ENCODE measurements around the gene ZBTB20. TPM values are rescaled to one million over a fixed set of nuclear protein-coding genes. Genes with fewer than 3 reads are reported as not detected.
A peak's percentile ranks its signal among the peaks of the same experiment; 100 is the strongest.

Gene ZBTB20
- total and polyA plus RNA-seq, 3 experiments from 2014 or later = 6.3 to 25.6 (median 6.5) TPM

DNA sequence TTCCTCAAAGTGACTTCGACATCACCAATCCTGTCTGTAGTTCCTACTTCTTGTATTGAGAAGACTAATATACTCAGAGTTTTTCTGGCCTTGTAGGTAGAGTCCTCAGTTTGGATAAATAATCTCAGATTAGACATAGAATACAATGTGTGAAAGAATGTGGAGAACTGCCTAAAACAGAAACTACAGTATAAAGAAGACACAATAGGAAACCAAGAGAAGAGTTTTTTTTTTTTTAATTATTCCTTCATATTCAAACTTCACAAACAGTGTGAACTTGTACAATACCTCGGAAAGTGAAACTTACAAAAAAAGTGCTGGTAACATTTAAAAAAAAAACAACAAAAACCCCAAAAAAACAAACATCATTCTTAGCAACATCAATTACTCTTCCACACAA lies 832.8 kb downstream of the ZBTB20 start:
- no peaks in the 10 kb centered on the region for H3K9me3 Mint-ChIP-seq
- CTCF ChIA-PET = interaction anchor here (1.4 to 2.3 kb wide), 3 partner anchors 15 to 23 kb away, joined by 3 to 9 read pairs (median 7); no protein-coding TSS in a partner anchor
- no peaks in the 10 kb centered on the region for H3K36me3 ChIP-seq (ENCODE audit: insufficient read depth, low read length)
- no peaks in the 10 kb centered on the region for H3K27me3 ChIP-seq (ENCODE audit: insufficient read depth, low read length, poor library complexity, severe bottlenecking)
- H3K4me1 ChIP-seq (ENCODE audit: insufficient read depth, low read length) = peaks cover 51% of the 10 kb centered on the region
- peaks cover 4 to 51% (median 13%) of the 10 kb centered on the region in 3 donors for H3K36me3 Mint-ChIP-seq
- peaks cover 80 to 96% (median 93%) of the 10 kb centered on the region in 3 donors for H3K4me1 Mint-ChIP-seq
- no peaks in the 10 kb centered on the region for H3K9me3 ChIP-seq (ENCODE audit: low read length)
- H3K27me3 Mint-ChIP-seq = peaks cover 0 to 2% of the 10 kb centered on the region in 2 donors
- no peak for DNase-seq
- peak overlapping the region; percentile 33 to 96 (median 86) for H3K27ac Mint-ChIP-seq
- peak overlapping the region; percentile 4 to 59 (median 44) for H3K4me3 Mint-ChIP-seq
- H3K4me3 ChIP-seq (ENCODE audit: low read length) = no peak overlapping the region
- H3K27ac ChIP-seq (ENCODE audit: low read depth, low read length) = no peak overlapping the region
- POLR2A ChIA-PET = interaction anchor here (1.3 to 1.4 kb wide), 2 partner anchors 14 to 16 kb away, joined by 6 to 7 read pairs; no protein-coding TSS in a partner anchor

DNA sequence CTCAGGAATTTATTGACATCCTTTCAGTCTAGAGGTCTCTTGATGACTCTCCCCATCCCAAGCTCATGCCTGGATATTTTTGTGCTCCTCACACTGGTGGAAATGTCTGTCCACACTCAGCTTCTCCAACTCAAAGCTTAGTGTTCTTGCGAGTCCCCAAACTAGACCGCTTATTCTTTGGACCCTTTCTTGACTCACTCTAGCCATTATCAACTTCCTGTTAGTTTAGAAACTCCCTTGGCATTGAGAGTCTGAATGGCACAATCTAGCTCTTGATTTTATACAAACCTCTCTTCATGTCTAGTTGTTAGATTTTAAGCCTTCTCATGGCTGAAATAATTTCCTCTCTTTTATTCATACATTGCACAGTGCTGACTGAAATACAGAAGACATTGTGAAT lies 833.7 kb downstream of the ZBTB20 start:
- no peaks in the 10 kb centered on the region for H3K9me3 Mint-ChIP-seq
- Histone ChIP-seq H3K9me3 (ENCODE audit: low read length) (no peaks in the 10 kb centered on the region), H3K4me3 (ENCODE audit: low read length) (no peak overlapping the region), H3K4me1 (ENCODE audit: insufficient read depth, low read length) (peaks cover 56% of the 10 kb centered on the region), H3K27ac (ENCODE audit: low read depth, low read length) (no peak overlapping the region), H3K27me3 (ENCODE audit: insufficient read depth, low read length, poor library complexity, severe bottlenecking) (no peaks in the 10 kb centered on the region), H3K36me3 (ENCODE audit: insufficient read depth, low read length) (no peaks in the 10 kb centered on the region)
- H3K4me3 Mint-ChIP-seq = peak overlapping the region in 5 of 7 donors; percentile 5 to 58 (median 40)
- H3K4me1 Mint-ChIP-seq = peaks cover 83 to 96% (median 93%) of the 10 kb centered on the region in 3 donors
- peaks cover 6 to 58% (median 10%) of the 10 kb centered on the region in 3 donors for H3K36me3 Mint-ChIP-seq
- H3K27ac Mint-ChIP-seq = peak overlapping the region; percentile 7 to 96 (median 86)
- H3K27me3 Mint-ChIP-seq = peaks cover 0 to 2% of the 10 kb centered on the region in 2 donors
- no peak for DNase-seq
- CTCF ChIA-PET = interaction anchor here (0.8 to 2.3 kb wide), 11 partner anchors 9 to 100 kb away, joined by 3 to 9 read pairs (median 4); partner anchors contain the start of gene TIGIT
- POLR2A ChIA-PET = interaction anchor here (0.6 to 1.4 kb wide), 5 partner anchors 13 to 99 kb away, joined by 3 to 7 read pairs (median 5); no protein-coding TSS in a partner anchor

DNA sequence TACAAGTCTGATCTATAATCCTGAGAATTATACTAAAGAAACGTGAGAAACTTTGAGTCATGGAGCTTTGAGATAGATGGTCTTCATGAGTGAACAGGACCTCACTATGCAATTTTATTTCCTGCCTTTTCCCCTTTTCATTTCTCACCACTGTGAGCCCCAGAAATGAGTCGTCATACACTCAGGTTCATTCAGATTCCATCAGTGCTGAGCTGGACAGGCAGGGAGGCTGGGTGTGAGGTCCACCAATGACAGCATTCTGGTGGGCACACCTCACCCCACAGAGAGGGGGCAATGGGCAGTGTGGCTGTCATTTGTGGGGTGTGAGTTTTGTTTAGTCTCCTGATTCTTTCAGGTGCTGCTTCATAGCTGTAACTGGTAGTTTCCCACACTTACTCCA lies 836.4 kb downstream of the ZBTB20 start:
- H3K27ac Mint-ChIP-seq = peak overlapping the region; percentile 16 to 97 (median 64)
- Histone ChIP-seq H3K27me3 (ENCODE audit: insufficient read depth, low read length, poor library complexity, severe bottlenecking) (no peaks in the 10 kb centered on the region), H3K9me3 (ENCODE audit: low read length) (no peaks in the 10 kb centered on the region), H3K36me3 (ENCODE audit: insufficient read depth, low read length) (no peaks in the 10 kb centered on the region), H3K4me3 (ENCODE audit: low read length) (no peak overlapping the region), H3K27ac (ENCODE audit: low read depth, low read length) (no peak overlapping the region), H3K4me1 (ENCODE audit: insufficient read depth, low read length) (peaks cover 72% of the 10 kb centered on the region)
- H3K4me3 Mint-ChIP-seq = peak overlapping the region in 3 of 7 donors; percentile 28 to 68 (median 44)
- POLR2A ChIA-PET = interaction anchor here (0.6 to 1.6 kb wide), 3 partner anchors 35 to 97 kb away, joined by 3 to 6 read pairs (median 4); no protein-coding TSS in a partner anchor
- peaks cover 75 to 94% (median 93%) of the 10 kb centered on the region in 3 donors for H3K4me1 Mint-ChIP-seq
- peaks cover 10 to 78% (median 15%) of the 10 kb centered on the region in 3 donors for H3K36me3 Mint-ChIP-seq
- H3K27me3 Mint-ChIP-seq = peaks cover 0 to 3% of the 10 kb centered on the region in 2 donors
- CTCF ChIA-PET = interaction anchor here (0.9 to 1.8 kb wide), 10 partner anchors 9 to 97 kb away, joined by 3 to 9 read pairs (median 4); no protein-coding TSS in a partner anchor
- DNase-seq = no peak
- H3K9me3 Mint-ChIP-seq = no peaks in the 10 kb centered on the region

DNA sequence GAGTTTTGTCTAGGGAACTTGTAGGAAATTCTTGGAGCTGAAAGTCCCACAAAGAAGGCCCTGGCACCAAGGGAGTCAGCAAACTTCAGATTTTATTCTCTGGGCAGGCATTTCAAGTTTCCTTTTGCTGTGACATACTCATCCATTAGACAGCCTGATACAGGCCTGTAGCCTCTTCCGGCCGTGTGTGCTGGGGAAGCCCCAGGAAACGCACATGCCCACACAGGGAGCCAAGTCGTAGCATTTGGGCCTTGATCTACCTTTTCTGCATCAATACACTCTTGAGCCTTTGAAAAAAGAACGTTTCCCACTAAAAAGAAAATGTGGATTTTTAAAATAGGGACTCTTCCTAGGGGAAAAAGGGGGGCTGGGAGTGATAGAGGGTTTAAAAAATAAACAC lies 838.3 kb downstream of the ZBTB20 start:
- peak overlapping the region; percentile 57 to 84 (median 73) for H3K4me3 Mint-ChIP-seq

DNA sequence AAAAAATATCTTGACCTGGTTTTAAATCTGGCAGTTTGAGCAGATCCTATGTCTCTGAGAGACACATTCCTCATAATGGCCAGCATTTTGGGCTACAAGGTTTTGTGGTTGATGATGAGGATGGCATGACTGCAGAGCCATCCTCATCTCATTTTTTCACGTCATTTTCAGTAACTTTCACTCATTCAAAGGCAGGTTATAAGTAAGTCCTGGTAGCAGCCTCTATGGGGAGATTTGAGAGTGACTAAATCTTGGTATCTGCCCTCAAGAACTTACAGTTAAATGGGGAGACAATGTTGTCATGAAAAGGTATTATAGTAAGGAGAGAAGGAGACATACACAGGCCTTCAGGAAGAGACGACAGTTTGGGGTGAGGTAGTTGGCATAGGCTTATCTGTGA lies 838.7 kb downstream of the ZBTB20 start:
- CTCF ChIA-PET = interaction anchor here (1.3 to 3.3 kb wide), 9 partner anchors 9 to 156 kb away, joined by 6 to 44 read pairs (median 11); partner anchors contain the start of gene TIGIT
- peaks cover 62% of the 10 kb centered on the region for H3K4me1 ChIP-seq (ENCODE audit: insufficient read depth, low read length)
- H3K36me3 Mint-ChIP-seq = peaks cover 13 to 84% (median 17%) of the 10 kb centered on the region in 3 donors
- H3K9me3 ChIP-seq (ENCODE audit: low read length) = no peaks in the 10 kb centered on the region
- peak overlapping the region; percentile 64 for H3K27ac ChIP-seq (ENCODE audit: low read depth, low read length)
- peaks cover 68 to 92% (median 90%) of the 10 kb centered on the region in 3 donors for H3K4me1 Mint-ChIP-seq
- H3K4me3 Mint-ChIP-seq = peak overlapping the region; percentile 57 to 84 (median 73)
- no peaks in the 10 kb centered on the region for H3K9me3 Mint-ChIP-seq
- H3K4me3 ChIP-seq (ENCODE audit: low read length) = peak overlapping the region; percentile 27
- peaks cover 0 to 3% of the 10 kb centered on the region in 2 donors for H3K27me3 Mint-ChIP-seq
- no peaks in the 10 kb centered on the region for H3K36me3 ChIP-seq (ENCODE audit: insufficient read depth, low read length)
- H3K27me3 ChIP-seq (ENCODE audit: insufficient read depth, low read length, poor library complexity, severe bottlenecking) = no peaks in the 10 kb centered on the region
- H3K27ac Mint-ChIP-seq = peak overlapping the region; percentile 86 to 99 (median 96)
- POLR2A ChIA-PET = interaction anchor here (0.6 to 4.8 kb wide), 5 partner anchors 12 to 94 kb away, joined by 3 to 53 read pairs (median 9); partner anchors contain the start of gene TIGIT
- DNase-seq = no peak

More for the DNA sequence above, 838.3 kb downstream of the ZBTB20 start:
- Histone ChIP-seq H3K4me3 (ENCODE audit: low read length) (peak overlapping the region; percentile 27), H3K9me3 (ENCODE audit: low read length) (no peaks in the 10 kb centered on the region), H3K4me1 (ENCODE audit: insufficient read depth, low read length) (peaks cover 67% of the 10 kb centered on the region), H3K36me3 (ENCODE audit: insufficient read depth, low read length) (no peaks in the 10 kb centered on the region), H3K27ac (ENCODE audit: low read depth, low read length) (peak overlapping the region; percentile 64), H3K27me3 (ENCODE audit: insufficient read depth, low read length, poor library complexity, severe bottlenecking) (no peaks in the 10 kb centered on the region)
- Mint-ChIP-seq H3K27me3 (peaks cover 0 to 3% of the 10 kb centered on the region in 2 donors), H3K9me3 (no peaks in the 10 kb centered on the region), H3K36me3 (peaks cover 13 to 84% (median 20%) of the 10 kb centered on the region in 3 donors), H3K27ac (peak overlapping the region; percentile 86 to 99 (median 96)), H3K4me1 (peaks cover 73 to 93% (median 91%) of the 10 kb centered on the region in 3 donors)
- CTCF ChIA-PET = interaction anchor here (2.0 to 3.3 kb wide), 4 partner anchors 9 to 17 kb away, joined by 11 to 44 read pairs (median 16); no protein-coding TSS in a partner anchor
- POLR2A ChIA-PET = interaction anchor here (0.6 to 4.8 kb wide), 2 partner anchors 12 to 13 kb away, joined by 3 to 53 read pairs; partner anchors contain the start of gene TIGIT
- peak; percentile 36 to 85 (median 54) for DNase-seq

DNA sequence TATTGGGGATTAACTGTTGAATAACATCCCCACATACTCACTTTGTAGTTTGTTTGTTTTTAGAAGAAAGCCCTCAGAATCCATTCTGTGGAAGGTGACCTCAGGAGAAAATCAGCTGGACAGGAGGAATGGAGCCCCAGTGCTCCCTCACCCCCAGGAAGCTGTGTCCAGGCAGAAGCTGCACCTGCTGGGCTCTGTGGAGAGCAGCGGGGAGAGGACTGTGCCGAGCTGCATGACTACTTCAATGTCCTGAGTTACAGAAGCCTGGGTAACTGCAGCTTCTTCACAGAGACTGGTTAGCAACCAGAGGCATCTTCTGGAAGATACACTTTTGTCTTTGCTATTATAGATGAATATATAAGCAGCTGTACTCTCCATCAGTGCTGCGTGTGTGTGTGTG lies 839.3 kb downstream of the ZBTB20 start:
- Mint-ChIP-seq H3K27me3 (peaks cover 0 to 3% of the 10 kb centered on the region in 2 donors), H3K4me3 (peak overlapping the region; percentile 57 to 84 (median 73)), H3K9me3 (no peaks in the 10 kb centered on the region), H3K4me1 (peaks cover 63 to 90% (median 85%) of the 10 kb centered on the region in 3 donors), H3K27ac (peak overlapping the region; percentile 86 to 99 (median 96)), H3K36me3 (peaks cover 13 to 81% (median 15%) of the 10 kb centered on the region in 3 donors)
- no peaks in the 10 kb centered on the region for H3K36me3 ChIP-seq (ENCODE audit: insufficient read depth, low read length)
- ChIA-PET CTCF (interaction anchor here (0.8 to 3.3 kb wide), 15 partner anchors 8 to 155 kb away, joined by 3 to 44 read pairs (median 8); partner anchors contain the start of gene TIGIT), POLR2A (interaction anchor here (0.6 to 4.8 kb wide), 10 partner anchors 10 to 94 kb away, joined by 3 to 53 read pairs (median 5); partner anchors contain the start of gene TIGIT)
- DNase-seq = no peak
- H3K4me1 ChIP-seq (ENCODE audit: insufficient read depth, low read length) = peaks cover 58% of the 10 kb centered on the region
- H3K9me3 ChIP-seq (ENCODE audit: low read length) = no peaks in the 10 kb centered on the region
- no peaks in the 10 kb centered on the region for H3K27me3 ChIP-seq (ENCODE audit: insufficient read depth, low read length, poor library complexity, severe bottlenecking)
- H3K4me3 ChIP-seq (ENCODE audit: low read length) = peak overlapping the region; percentile 27
- peak overlapping the region; percentile 64 for H3K27ac ChIP-seq (ENCODE audit: low read depth, low read length)

DNA sequence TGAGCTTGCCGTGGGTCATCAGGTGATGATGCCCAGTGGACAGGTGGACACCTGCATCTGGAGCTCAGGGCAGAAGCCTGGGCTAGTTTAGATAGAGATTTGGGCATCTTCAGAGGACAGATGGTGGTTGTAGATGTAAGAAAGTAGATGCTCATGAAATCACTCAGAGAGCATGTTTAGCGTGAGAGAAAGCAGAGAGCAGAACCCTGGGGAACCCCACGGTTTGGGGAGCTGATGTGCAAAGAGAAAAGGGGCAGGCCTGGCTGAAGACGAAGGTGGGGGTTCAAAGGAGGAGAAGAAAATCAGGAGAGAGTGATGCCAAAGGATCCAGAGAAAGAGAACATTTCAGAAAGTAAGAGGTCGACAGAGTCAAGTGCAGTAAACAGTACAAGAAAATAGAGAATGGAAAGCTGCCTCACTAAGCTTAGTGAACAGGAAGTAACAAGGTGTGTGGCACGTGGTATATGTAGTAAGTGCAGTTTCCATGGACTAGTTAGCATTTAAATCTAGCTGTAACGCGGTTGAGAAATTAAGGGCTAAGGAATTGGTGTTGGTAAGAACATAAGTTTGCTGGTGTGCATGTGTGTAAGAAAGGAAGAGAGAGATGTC lies 839.8 kb downstream of the ZBTB20 start:
- peak overlapping the region; percentile 86 to 99 (median 96) for H3K27ac Mint-ChIP-seq
- H3K27me3 Mint-ChIP-seq = peaks cover 0 to 3% of the 10 kb centered on the region in 2 donors
- peak overlapping the region; percentile 57 to 84 (median 66) for H3K4me3 Mint-ChIP-seq
- H3K9me3 ChIP-seq (ENCODE audit: low read length) = no peaks in the 10 kb centered on the region
- peaks cover 65 to 93% (median 89%) of the 10 kb centered on the region in 3 donors for H3K4me1 Mint-ChIP-seq
- peak overlapping the region; percentile 64 for H3K27ac ChIP-seq (ENCODE audit: low read depth, low read length)
- H3K36me3 ChIP-seq (ENCODE audit: insufficient read depth, low read length) = no peaks in the 10 kb centered on the region
- H3K27me3 ChIP-seq (ENCODE audit: insufficient read depth, low read length, poor library complexity, severe bottlenecking) = no peaks in the 10 kb centered on the region
- H3K36me3 Mint-ChIP-seq = peaks cover 15 to 84% (median 16%) of the 10 kb centered on the region in 3 donors
- no peaks in the 10 kb centered on the region for H3K9me3 Mint-ChIP-seq
- CTCF ChIA-PET = interaction anchor here (0.8 to 3.3 kb wide), 17 partner anchors 8 to 155 kb away, joined by 3 to 44 read pairs (median 6); partner anchors contain the start of gene TIGIT
- H3K4me1 ChIP-seq (ENCODE audit: insufficient read depth, low read length) = peaks cover 58% of the 10 kb centered on the region
- H3K4me3 ChIP-seq (ENCODE audit: low read length) = peak overlapping the region; percentile 27
- peak in 2 of 5 donors; percentile 47 to 63 for DNase-seq
- POLR2A ChIA-PET = interaction anchor here (0.6 to 4.8 kb wide), 11 partner anchors 10 to 154 kb away, joined by 3 to 53 read pairs (median 5); partner anchors contain the start of gene TIGIT
